GM23338 (cell line): ENCODE data around the gene LGALS12. TPM values are rescaled to one million over a fixed set of nuclear protein-coding genes. Genes with fewer than 3 reads are reported as not detected.

Experiments
- ATAC-seq: fragments of 200-7000 bp; cut with Tn5 transposase; 3 replicates; pipeline ENCODE4 v1.9.1; 2020
- DNase-seq: peaks from one replicate; pipeline ENCODE4 v3.0.0-alpha.2; 2015; ENCODE audit warnings: low spot score
- H2AFZ ChIP-seq: fragments of 200-600 bp; sonication (generic); 2 replicates; pipeline ENCODE4 v1.8.0; 2016; ENCODE audit warnings: antibody characterized with exemption, mild to moderate bottlenecking, moderate library complexity
- H3F3A ChIP-seq: fragments of 200-600 bp; sonication (generic); replicated peaks from 2 replicates; pipeline ENCODE4 v1.8.0; 2017; ENCODE audit warnings: antibody characterized with exemption, mixed run types, low read depth
- H3K27ac ChIP-seq: fragments of 200-600 bp; sonication (generic); 2 replicates; pipeline ENCODE4 v1.6.1; 2016; ENCODE audit warnings: low read depth
- H3K27me3 ChIP-seq: fragments of 200-600 bp; sonication (generic); 2 replicates; pipeline ENCODE4 v1.8.0; 2016; ENCODE audit warnings: mild to moderate bottlenecking, mixed run types, moderate library complexity; ENCODE audit not compliant: insufficient read depth
- H3K36me3 ChIP-seq: fragments of 200-600 bp; sonication (generic); 2 replicates; pipeline ENCODE4 v1.8.0; 2016; ENCODE audit warnings: mild to moderate bottlenecking; ENCODE audit not compliant: insufficient read depth
- H3K4me1 ChIP-seq: fragments of 200-600 bp; sonication (generic); 2 replicates; pipeline ENCODE4 v1.8.0; 2016; ENCODE audit warnings: mild to moderate bottlenecking, moderate library complexity; ENCODE audit not compliant: insufficient read depth
- H3K4me2 ChIP-seq: fragments of 200-600 bp; sonication (generic); 2 replicates; pipeline ENCODE4 v1.7.1; 2017; ENCODE audit warnings: mixed run types
- H3K4me3 ChIP-seq: fragments of 200-600 bp; sonication (generic); 2 replicates; pipeline ENCODE4 v1.6.1; 2016; ENCODE audit warnings: mixed run types
- H3K79me2 ChIP-seq: fragments of 200-600 bp; sonication (generic); replicated peaks from 2 replicates; pipeline ENCODE4 v1.8.0; 2017; ENCODE audit warnings: mild to moderate bottlenecking; ENCODE audit not compliant: insufficient read depth
- H3K9me2 ChIP-seq: fragments of 200-600 bp; sonication (generic); 2 replicates; pipeline ENCODE4 v1.8.0; 2017; ENCODE audit not compliant: insufficient read depth
- H4K20me1 ChIP-seq: fragments of 200-600 bp; sonication (generic); replicated peaks from 2 replicates; pipeline ENCODE4 v1.8.0; 2017; ENCODE audit warnings: mild to moderate bottlenecking; ENCODE audit not compliant: insufficient read depth
- H3K27ac Mint-ChIP-seq: 2 replicates; pipeline ENCODE4 v1.8.0; 2020; ENCODE audit warnings: inconsistent platforms, mild to moderate bottlenecking, moderate library complexity, mixed read lengths
- H3K27me3 Mint-ChIP-seq: 3 replicates; pipeline ENCODE4 v1.8.0; 2022; ENCODE audit warnings: low read depth, mild to moderate bottlenecking, moderate library complexity, mixed read lengths, inconsistent platforms; ENCODE audit not compliant: insufficient read depth, poor library complexity
- H3K36me3 Mint-ChIP-seq: 3 replicates; pipeline ENCODE4 v1.8.0; 2021; ENCODE audit warnings: low read depth, mild to moderate bottlenecking, inconsistent platforms, moderate library complexity, mixed read lengths
- H3K4me1 Mint-ChIP-seq: 3 replicates; pipeline ENCODE4 v1.8.0; 2020; ENCODE audit warnings: mild to moderate bottlenecking, inconsistent platforms, mixed read lengths
- H3K4me3 Mint-ChIP-seq: 3 replicates; pipeline ENCODE4 v1.8.0; 2021; ENCODE audit warnings: moderate library complexity, mild to moderate bottlenecking, inconsistent platforms, mixed read lengths
- H3K9me3 Mint-ChIP-seq: 3 replicates; pipeline ENCODE4 v1.8.0; 2020; ENCODE audit warnings: moderate library complexity, mild to moderate bottlenecking, inconsistent platforms, mixed read lengths
- CREB1 ChIP-seq: fragments of 250-450 bp; sonication (Bioruptor Pico); IDR thresholded peaks from 2 replicates; pipeline ENCODE4 v1.5.0; 2020; ENCODE audit warnings: low read depth, mild to moderate bottlenecking, moderate library complexity
- ETS1 ChIP-seq: IDR thresholded peaks from 2 replicates; pipeline ENCODE4 v1.6.1; 2016; ENCODE audit warnings: antibody characterized with exemption
- EZH2 ChIP-seq: fragments of 200-600 bp; sonication (generic); IDR thresholded peaks from one replicate; pipeline ENCODE4 v1.8.0; 2017; ENCODE audit warnings: antibody characterized with exemption, mild to moderate bottlenecking, low read depth; ENCODE audit not compliant: unreplicated experiment
- EZH2phosphoT487 ChIP-seq: fragments of 200-600 bp; sonication (generic); IDR thresholded peaks from one replicate; pipeline ENCODE4 v1.8.1; 2018; ENCODE audit warnings: antibody characterized with exemption; ENCODE audit not compliant: unreplicated experiment
- JUNB ChIP-seq: IDR thresholded peaks from one replicate; pipeline ENCODE4 v1.6.1; 2016; ENCODE audit warnings: antibody characterized with exemption; ENCODE audit not compliant: unreplicated experiment
- NANOG ChIP-seq: IDR thresholded peaks from 2 replicates; pipeline ENCODE4 v1.6.1; 2016; ENCODE audit warnings: antibody characterized with exemption, borderline replicate concordance
- POLR2AphosphoS5 ChIP-seq: IDR thresholded peaks from 2 replicates; pipeline ENCODE4 v1.6.1; 2016; ENCODE audit warnings: antibody characterized with exemption, low read depth
- REST ChIP-seq: IDR thresholded peaks from one replicate; pipeline ENCODE4 v1.6.1; 2018; ENCODE audit warnings: antibody characterized with exemption; ENCODE audit not compliant: unreplicated experiment
- STAT1 ChIP-seq: IDR thresholded peaks from one replicate; pipeline ENCODE4 v1.6.1; 2016; ENCODE audit warnings: antibody characterized with exemption; ENCODE audit not compliant: unreplicated experiment
- ZNF114 ChIP-seq: fragments of 250-450 bp; sonication (Bioruptor Pico); IDR thresholded peaks from 2 replicates; pipeline ENCODE4 v1.5.0; 2020; ENCODE audit warnings: mild to moderate bottlenecking, moderate library complexity
- ZNF331 ChIP-seq: fragments of 250-450 bp; sonication (Bioruptor Pico); IDR thresholded peaks from 2 replicates; pipeline ENCODE4 v1.5.0; 2020; ENCODE audit warnings: low read depth, mild to moderate bottlenecking, moderate library complexity
- ZNF462 ChIP-seq: fragments of 250-450 bp; sonication (Bioruptor Pico); IDR thresholded peaks from 2 replicates; pipeline ENCODE4 v1.5.0; 2020; ENCODE audit warnings: mild to moderate bottlenecking, moderate library complexity
- polyA plus RNA-seq: library from polyadenylated mRNA; unstranded; fragments of >200 nt; fragmentation: Nextera tagmentation; extraction: Ambion mirVana; gene quantifications from 2 replicates; pipeline ENCODE4 v1.2.1, GENCODE V29; 2016
- total RNA-seq: library from RNA; depleted of rRNA; stranded (reverse); fragments of >200 nt; shearing (Covaris generic); gene quantifications from 2 replicates; pipeline ENCODE4 v1.2.3, GENCODE V29; 2014
- TF ChIP-seq, protein P1 (sequence below), 2 experiments: fragments of 200-600 bp in 1 of 2; sonication (generic) in 1 of 2; conservative IDR thresholded peaks; 2 replicates each; pipeline versions ENCODE4 v1.5.1 to v1.6.1; 2016 to 2017; ENCODE audit warnings: antibody characterized with exemption in 2 of 2, low read depth in 2 of 2, mild to moderate bottlenecking in 2 of 2, moderate library complexity in 1 of 2

LGALS12 gene
- total and polyA plus RNA-seq, 2 experiments from 2014 or later, result 0.94 to 1.2 TPM

DNA sequence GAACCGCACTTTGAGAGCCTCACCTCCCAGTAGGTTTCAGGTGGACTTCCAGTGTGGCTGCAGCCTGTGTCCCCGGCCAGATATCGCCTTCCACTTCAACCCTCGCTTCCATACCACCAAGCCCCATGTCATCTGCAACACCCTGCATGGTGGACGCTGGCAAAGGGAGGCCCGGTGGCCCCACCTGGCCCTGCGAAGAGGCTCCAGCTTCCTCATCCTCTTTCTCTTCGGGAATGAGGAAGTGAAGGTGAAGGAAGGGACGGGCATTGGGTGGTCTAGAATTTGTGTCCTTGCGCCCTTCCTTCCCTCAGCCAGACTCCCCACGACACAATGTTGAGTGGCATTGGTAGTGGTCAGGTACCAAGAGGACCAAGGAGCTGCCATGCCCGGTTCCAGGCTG, 2.9 kb downstream of the LGALS12 start:
- 0 out of 3 replicates have a peak, but pooled peaks cover 2% of the 10 kb centered on the region for H3K36me3 Mint-ChIP-seq
- H3K27me3 Mint-ChIP-seq, result peaks cover 11% of the 10 kb centered on the region
- H3K27me3 ChIP-seq, result no peaks in the 10 kb centered on the region
- H3K9me3 Mint-ChIP-seq, result peaks cover 2% of the 10 kb centered on the region; the same call in 1 of the 3 replicates
- peaks cover 37% of the 10 kb centered on the region for H3K4me1 Mint-ChIP-seq
- H3K9me2 ChIP-seq, result peaks cover 9% of the 10 kb centered on the region; the same call in 1 of the 2 replicates
- no peak overlapping the region for H3K4me3 Mint-ChIP-seq
- peaks cover 20% of the 10 kb centered on the region for H3K4me1 ChIP-seq
- TF ChIP-seq REST (no peak), ETS1 (no peak), POLR2AphosphoS5 (no peak), ZNF114 (CRISPR knock-in tag) (no peak), ZNF331 (CRISPR knock-in tag) (no peak), NANOG (no peak), EZH2phosphoT487 (no peak), JUNB (no peak), ZNF462 (CRISPR knock-in tag) (no peak), CREB1 (CRISPR knock-in tag) (no peak), STAT1 (no peak), EZH2 (no peak)
- TF ChIP-seq, protein P1, sequence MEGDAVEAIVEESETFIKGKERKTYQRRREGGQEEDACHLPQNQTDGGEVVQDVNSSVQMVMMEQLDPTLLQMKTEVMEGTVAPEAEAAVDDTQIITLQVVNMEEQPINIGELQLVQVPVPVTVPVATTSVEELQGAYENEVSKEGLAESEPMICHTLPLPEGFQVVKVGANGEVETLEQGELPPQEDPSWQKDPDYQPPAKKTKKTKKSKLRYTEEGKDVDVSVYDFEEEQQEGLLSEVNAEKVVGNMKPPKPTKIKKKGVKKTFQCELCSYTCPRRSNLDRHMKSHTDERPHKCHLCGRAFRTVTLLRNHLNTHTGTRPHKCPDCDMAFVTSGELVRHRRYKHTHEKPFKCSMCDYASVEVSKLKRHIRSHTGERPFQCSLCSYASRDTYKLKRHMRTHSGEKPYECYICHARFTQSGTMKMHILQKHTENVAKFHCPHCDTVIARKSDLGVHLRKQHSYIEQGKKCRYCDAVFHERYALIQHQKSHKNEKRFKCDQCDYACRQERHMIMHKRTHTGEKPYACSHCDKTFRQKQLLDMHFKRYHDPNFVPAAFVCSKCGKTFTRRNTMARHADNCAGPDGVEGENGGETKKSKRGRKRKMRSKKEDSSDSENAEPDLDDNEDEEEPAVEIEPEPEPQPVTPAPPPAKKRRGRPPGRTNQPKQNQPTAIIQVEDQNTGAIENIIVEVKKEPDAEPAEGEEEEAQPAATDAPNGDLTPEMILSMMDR (conservative IDR thresholded peaks at IDR 0.05; ENCODE audit: low read depth in 2 of 2), result no peak
- DNase-seq (no peak), ATAC-seq (no peak)
- no peak overlapping the region for H3K4me2 ChIP-seq
- no peak overlapping the region for H2AFZ ChIP-seq
- no peak overlapping the region for H3K27ac Mint-ChIP-seq
- H3F3A ChIP-seq, result no peaks in the 10 kb centered on the region; the same call in 1 of the 2 replicates
- H3K27ac ChIP-seq, result no peak overlapping the region
- no peaks in the 10 kb centered on the region for H3K79me2 ChIP-seq
- no peaks in the 10 kb centered on the region for H4K20me1 ChIP-seq
- no peaks in the 10 kb centered on the region for H3K36me3 ChIP-seq
- H3K4me3 ChIP-seq, result no peak overlapping the region
